SK-N-SH (cell line): ENCODE measurements around the gene CDH4. TPM values are rescaled to one million over a fixed set of nuclear protein-coding genes. Genes with fewer than 3 reads are reported as not detected.
"Not testable (repeated sequence)": the region's sequence is repeated elsewhere in the genome, so short reads cannot be mapped to it uniquely, and the experiment has no call there.

Experiments used
- CTCF ChIA-PET: fragments of 300-600, 350-600 bp; formaldehyde crosslinking; extraction: SDS; loops from one replicate; lab custom pipeline; 2021; lab: Yijun Ruan, JAX
- POLR2A ChIA-PET: fragments of 350-600 bp; sonication (Branson Sonifier 250); formaldehyde crosslinking; extraction: SDS; loops from one replicate; lab custom pipeline; 2020; ENCODE audit warnings: antibody characterized with exemption, inconsistent platforms; lab: Yijun Ruan, JAX
- DNase-seq: peaks from one replicate; pipeline ENCODE4 v3.0.0; 2012
- H2AFZ ChIP-seq: fragments of 200-600 bp; sonication (generic); 2 replicates; pipeline ENCODE4 v1.8.1; 2016; ENCODE audit warnings: antibody characterized with exemption, mild to moderate bottlenecking, low read depth
- H3F3A ChIP-seq: fragments of 200-600 bp; sonication (generic); replicated peaks from 2 replicates; pipeline ENCODE3; 2016; ENCODE audit warnings: antibody characterized with exemption, mild to moderate bottlenecking; ENCODE audit not compliant: insufficient read depth
- H3K27ac ChIP-seq, 2 experiments: fragments of 200-500 bp in 1 of 2; fragments of 200-600 bp in 1 of 2; sonication (Bioruptor generic) in 1 of 2; sonication (generic), shearing (Covaris generic) in 1 of 2; 2 replicates each; pipeline versions ENCODE4 v1.5.1 to v1.6.1; 2014 to 2016; ENCODE audit warnings: low read depth in 2 of 2, inconsistent platforms in 1 of 2, low read length in 1 of 2, mild to moderate bottlenecking in 1 of 2, mixed read lengths in 1 of 2
- H3K27me3 ChIP-seq: fragments of 200-600 bp; sonication (generic), shearing (Covaris generic); 2 replicates; pipeline ENCODE4 v1.6.1; 2016; ENCODE audit warnings: mixed run types; ENCODE audit not compliant: insufficient read depth
- H3K36me3 ChIP-seq, 2 experiments: fragments of 200-500 bp in 1 of 2; fragments of 200-600 bp in 1 of 2; sonication (Bioruptor generic) in 1 of 2; sonication (generic) in 1 of 2; replicated peaks in 1 of 2; 2 replicates each; pipeline versions ENCODE3 to v1.5.1; 2014 to 2016; ENCODE audit warnings: low read length in 1 of 2, mild to moderate bottlenecking in 1 of 2; ENCODE audit not compliant: insufficient read depth in 2 of 2, control insufficient read depth in 1 of 2
- H3K4me1 ChIP-seq, 2 experiments: fragments of 200-500 bp in 1 of 2; fragments of 200-600 bp in 1 of 2; sonication (Bioruptor generic) in 1 of 2; sonication (generic), shearing (Covaris generic) in 1 of 2; 2 replicates each; pipeline versions ENCODE4 v1.5.1 to v1.6.1; 2014 to 2016; ENCODE audit warnings: low read depth in 1 of 2, low read length in 1 of 2, mixed run types in 1 of 2; ENCODE audit not compliant: insufficient read depth in 2 of 2, control insufficient read depth in 1 of 2
- H3K4me2 ChIP-seq: fragments of 200-600 bp; sonication (generic), shearing (Covaris generic); 2 replicates; pipeline ENCODE4 v1.6.1; 2017; ENCODE audit warnings: mixed run types
- H3K4me3 ChIP-seq, 2 experiments: fragments of 200-500 bp in 1 of 2; fragments of 200-600 bp in 1 of 2; sonication (Bioruptor generic) in 1 of 2; sonication (generic), shearing (Covaris generic) in 1 of 2; 2 replicates each; pipeline versions ENCODE4 v1.5.1 to v1.8.1; 2014 to 2016; ENCODE audit warnings: low read depth in 2 of 2, inconsistent platforms in 1 of 2, low read length in 1 of 2, mild to moderate bottlenecking in 1 of 2, mixed read lengths in 1 of 2, moderate library complexity in 1 of 2
- H3K79me2 ChIP-seq: fragments of 200-600 bp; sonication (generic); 2 replicates; pipeline ENCODE4 v1.8.1; 2017; ENCODE audit warnings: mild to moderate bottlenecking; ENCODE audit not compliant: insufficient read depth
- H3K9ac ChIP-seq: fragments of 200-600 bp; sonication (generic); 2 replicates; pipeline ENCODE4 v1.6.1; 2017; ENCODE audit warnings: mixed run types
- H3K9me2 ChIP-seq: fragments of 200-600 bp; sonication (generic); 2 replicates; pipeline ENCODE4 v1.6.1; 2017; ENCODE audit warnings: mixed run types
- H3K9me3 ChIP-seq: fragments of 200-600 bp; sonication (generic); 2 replicates; pipeline ENCODE4 v1.6.1; 2017; ENCODE audit warnings: mixed run types, mild to moderate bottlenecking, moderate library complexity
- H4K20me1 ChIP-seq: fragments of 200-600 bp; sonication (generic); 2 replicates; pipeline ENCODE4 v1.6.1; 2017; ENCODE audit warnings: mild to moderate bottlenecking, mixed run types; ENCODE audit not compliant: insufficient read depth
- CTCF ChIP-seq: fragments of 200-600 bp; sonication (generic); IDR thresholded peaks from 2 replicates; pipeline ENCODE4 v1.6.1; 2017; ENCODE audit warnings: antibody characterized with exemption, mild to moderate bottlenecking, moderate library complexity
- EZH2phosphoT487 ChIP-seq: fragments of 200-600 bp; sonication (generic); IDR thresholded peaks from 2 replicates; pipeline ENCODE4 v1.6.1; 2017; ENCODE audit warnings: low read depth, mixed run types, mild to moderate bottlenecking, antibody characterized with exemption, moderate library complexity, borderline replicate concordance
- FOXM1 ChIP-seq: IDR thresholded peaks from 2 replicates; pipeline ENCODE4 v1.4.0; 2012; ENCODE audit warnings: low read depth, mild to moderate bottlenecking
- GATA2 ChIP-seq: sonication (generic); formaldehyde crosslinking; IDR thresholded peaks from 2 replicates; pipeline ENCODE4 v1.5.0; 2020; ENCODE audit warnings: mild to moderate bottlenecking, missing genetic modification reagents
- JUND ChIP-seq: IDR thresholded peaks from 2 replicates; pipeline ENCODE4 v1.4.0; 2012
- MEF2A ChIP-seq: IDR thresholded peaks from 2 replicates; pipeline ENCODE4 v1.4.0; 2012; ENCODE audit warnings: low read depth, borderline replicate concordance
- MXI1 ChIP-seq: IDR thresholded peaks from 2 replicates; pipeline ENCODE4 v1.6.1; 2012; ENCODE audit warnings: mild to moderate bottlenecking, low read depth, low read length, improper control_type of control experiment
- NFIC ChIP-seq: IDR thresholded peaks from 2 replicates; pipeline ENCODE4 v1.4.0; 2012; ENCODE audit warnings: borderline replicate concordance
- NRF1 ChIP-seq: IDR thresholded peaks from 2 replicates; pipeline ENCODE4 v1.6.1; 2012; ENCODE audit warnings: low read depth, mild to moderate bottlenecking, low read length
- POLR2AphosphoS5 ChIP-seq: IDR thresholded peaks from 2 replicates; pipeline ENCODE4 v1.6.1; 2012; ENCODE audit warnings: low read depth, low read length
- RAD21 ChIP-seq: IDR thresholded peaks from 2 replicates; pipeline ENCODE4 v1.6.1; 2012; ENCODE audit warnings: mild to moderate bottlenecking, low read length
- RFX5 ChIP-seq: IDR thresholded peaks from 2 replicates; pipeline ENCODE4 v1.6.1; 2012; ENCODE audit warnings: mild to moderate bottlenecking, improper control_type of control experiment, low read length
- RXRA ChIP-seq: IDR thresholded peaks from 2 replicates; pipeline ENCODE4 v1.4.0; 2012; ENCODE audit warnings: low read depth, mild to moderate bottlenecking, borderline replicate concordance
- TCF12 ChIP-seq: IDR thresholded peaks from 2 replicates; pipeline ENCODE4 v1.4.0; 2012
- TEAD4 ChIP-seq: IDR thresholded peaks from 2 replicates; pipeline ENCODE4 v1.4.0; 2012; ENCODE audit warnings: mild to moderate bottlenecking, borderline replicate concordance; ENCODE audit not compliant: insufficient read depth
- ZBTB33 ChIP-seq: IDR thresholded peaks from 2 replicates; pipeline ENCODE4 v1.4.0; 2012; ENCODE audit warnings: low read depth, borderline replicate concordance
- WGBS: methylation state at CpG from one replicate; pipeline ENCODE4 v1.1.6; 2017; ENCODE audit warnings: low lambda C conversion rate; 5-methylcytosine and 5-hydroxymethylcytosine counted together
- polyA plus RNA-seq, 3 experiments: library from polyadenylated mRNA; depleted of rRNA; stranded (reverse); fragments of >200 nt; gene quantifications; 2 replicates each; pipeline ENCODE4 v1.2.3, GENCODE V29; 2012

The CDH4 gene
- polyA plus RNA-seq, 1 of the 3 experiments (the other 2 are of a cell fraction): not detected

DNA sequence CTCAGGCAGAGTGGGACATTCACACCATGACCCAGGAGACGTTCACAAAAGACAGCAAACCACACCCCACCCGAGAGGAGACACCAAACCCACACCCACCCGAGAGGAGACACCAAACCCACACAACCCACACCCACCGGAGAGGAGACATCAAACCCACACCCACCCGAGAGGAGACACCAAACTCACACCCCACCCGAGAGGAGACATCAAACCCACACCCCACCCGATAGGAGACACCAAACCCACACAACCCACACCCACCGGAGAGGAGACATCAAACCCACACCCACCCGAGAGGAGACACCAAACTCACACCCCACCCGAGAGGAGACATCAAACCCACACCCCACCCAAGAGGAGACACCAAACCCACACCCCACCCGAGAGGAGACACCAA lies 729.6 kb downstream of the CDH4 start:
- DNase-seq, H4K20me1 ChIP-seq, H3K9ac ChIP-seq, H3K9me2 ChIP-seq, H3K4me2 ChIP-seq, H2AFZ ChIP-seq, POLR2A ChIA-PET, H3F3A ChIP-seq, H3K79me2 ChIP-seq, H3K27ac ChIP-seq, H3K27me3 ChIP-seq, H3K9me3 ChIP-seq, H3K4me1 ChIP-seq, H3K4me3 ChIP-seq: not testable (repeated sequence)
- H3K36me3 ChIP-seq: peaks cover 0 to 12% of the 10 kb centered on the region in 2 experiments
- 85% methylated on average over 9 of the region's 11 CpGs for WGBS
- CTCF ChIA-PET: interaction anchor here (0.8 kb wide), 1 partner anchor 1780 kb away, joined by 3 read pairs; no protein-coding TSS in a partner anchor

DNA sequence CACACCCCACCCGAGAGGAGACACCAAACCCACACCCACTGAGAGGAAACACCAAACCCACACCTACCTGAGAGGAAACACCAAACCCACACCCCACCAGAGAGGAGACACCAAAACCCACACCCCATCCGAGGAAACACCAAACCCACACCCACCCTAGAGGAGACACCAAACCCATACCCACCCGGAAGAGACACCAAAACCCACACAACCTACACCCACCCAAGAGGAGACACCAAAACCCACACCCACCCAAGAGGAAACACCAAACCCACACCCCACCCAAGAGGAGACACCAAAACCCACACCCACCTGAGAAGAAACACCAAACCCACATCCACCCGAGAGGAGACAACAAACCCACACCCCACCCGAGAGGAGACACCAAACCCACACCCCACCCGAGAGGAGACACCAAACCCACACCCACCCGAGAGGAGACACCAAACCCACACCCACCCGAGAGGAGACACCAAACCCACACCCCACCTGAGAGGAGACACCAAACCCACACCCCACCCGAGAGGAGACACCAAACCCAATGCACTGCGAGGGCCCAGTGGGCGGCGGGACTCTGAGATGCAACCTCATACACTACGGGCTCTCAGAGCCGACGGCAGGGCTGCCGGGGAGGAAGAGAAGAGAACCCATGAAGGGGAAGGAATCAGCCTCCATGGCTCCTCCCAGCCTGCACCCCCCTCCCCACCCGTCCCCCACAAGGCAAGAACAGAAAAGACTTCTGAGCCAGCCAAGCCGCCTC lies 730.3 kb downstream of the CDH4 start:
- Histone ChIP-seq H3K9ac (no peak overlapping the region), H4K20me1 (no peaks in the 10 kb centered on the region), H3F3A (no peaks in the 10 kb centered on the region), H3K9me2 (no peaks in the 10 kb centered on the region), H3K4me2 (no peak overlapping the region), H2AFZ (no peak overlapping the region), H3K27me3 (no peaks in the 10 kb centered on the region), H3K9me3 (no peaks in the 10 kb centered on the region), H3K4me1 (no peaks in the 10 kb centered on the region; a peak in 1 of 4 replicates), H3K27ac (no peak overlapping the region)
- no peak for DNase-seq
- POLR2A ChIA-PET: no interaction called here
- WGBS: 79% methylated on average over 9 of the region's 18 CpGs
- CTCF ChIA-PET: no interaction called here
- TF ChIP-seq MXI1 (no peak), TEAD4 (no peak), CTCF (no peak), FOXM1 (no peak), JUND (no peak)
- TF ChIP-seq, all 33 proteins: peak for 0
- Histone ChIP-seq H3K79me2 (no peaks in the 10 kb centered on the region), H3K4me3 (no peak overlapping the region), H3K36me3 (peaks cover 0 to 16% of the 10 kb centered on the region in 2 experiments)

DNA sequence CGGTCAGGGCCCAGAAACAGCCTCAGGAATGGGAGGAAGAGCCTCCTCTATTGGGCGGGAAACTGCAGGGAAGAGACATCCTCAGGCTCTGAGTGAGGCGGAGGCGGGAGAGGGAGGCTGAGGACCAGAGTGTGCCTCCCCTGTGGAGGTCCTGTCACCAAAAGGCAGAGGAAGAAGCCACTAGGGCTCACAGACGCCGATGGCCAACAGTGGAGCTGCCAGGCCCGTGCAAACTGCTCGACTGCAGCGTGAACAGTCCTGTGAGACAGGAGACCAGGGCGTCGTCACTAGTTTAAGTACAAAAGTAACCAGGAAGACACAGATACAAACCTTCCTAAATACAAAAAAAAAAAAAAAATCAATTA lies 730.9 kb downstream of the CDH4 start:
- no peak overlapping the region for H3K4me3 ChIP-seq
- H3K9me2 ChIP-seq: no peaks in the 10 kb centered on the region
- DNase-seq: no peak
- H3K4me1 ChIP-seq: no peaks in the 10 kb centered on the region; a peak in 1 of 4 replicates
- no peak overlapping the region for H3K4me2 ChIP-seq
- no peak overlapping the region for H3K9ac ChIP-seq
- POLR2A ChIA-PET: no interaction called here
- no peak overlapping the region for H2AFZ ChIP-seq
- 95% methylated on average over 11 of the region's 11 CpGs for WGBS
- peaks cover 0 to 21% of the 10 kb centered on the region in 2 experiments for H3K36me3 ChIP-seq
- H3K9me3 ChIP-seq: no peaks in the 10 kb centered on the region
- no peaks in the 10 kb centered on the region for H3K27me3 ChIP-seq
- no peaks in the 10 kb centered on the region for H4K20me1 ChIP-seq
- CTCF ChIA-PET: no interaction called here
- H3K27ac ChIP-seq: no peak overlapping the region
- H3K79me2 ChIP-seq: no peaks in the 10 kb centered on the region
- no peaks in the 10 kb centered on the region for H3F3A ChIP-seq
- no peak for TF ChIP-seq GATA2
- TF ChIP-seq RXRA: no peak
- no peak for TF ChIP-seq EZH2phosphoT487
- TF ChIP-seq POLR2AphosphoS5: no peak
- no peak for TF ChIP-seq NRF1
- no peak for TF ChIP-seq RAD21
- no peak for TF ChIP-seq MEF2A
- TF ChIP-seq RFX5: no peak
- no peak for TF ChIP-seq NFIC
- no peak for TF ChIP-seq TCF12
- TF ChIP-seq ZBTB33: no peak
